Activated CD4-positive, alpha-beta T cell treated with anti-CD3 and anti-CD28 coated beads for 36 hours (primary cell): ENCODE measurements around the gene SLCO1C1. TPM values are rescaled to one million over a fixed set of nuclear protein-coding genes. Genes with fewer than 3 reads are reported as not detected.
"Not testable (repeated sequence)": the region's sequence is repeated elsewhere in the genome, so short reads cannot be mapped to it uniquely, and the experiment has no call there.

Experiments
- ATAC-seq: fragments of 200-7000 bp; cut with Tn5 transposase; one replicate; pipeline ENCODE4 v1.10.0; 2021; ENCODE audit warnings: mild to moderate bottlenecking, moderate library complexity
- CTCF ChIA-PET: fragments of 350-600 bp; sonication (Branson Sonifier 250); formaldehyde crosslinking; loops from one replicate; lab custom pipeline; 2021; ENCODE audit warnings: antibody characterized with exemption; lab: Charles Lee
- POLR2A ChIA-PET: fragments of 350-600 bp; sonication (Branson Sonifier 250); formaldehyde crosslinking; loops from one replicate; lab custom pipeline; 2021; ENCODE audit warnings: antibody characterized with exemption, inconsistent platforms; lab: Charles Lee
- DNase-seq: peaks from one replicate; pipeline ENCODE4 v3.0.0-alpha.2; 2020
- H3K27ac Mint-ChIP-seq: one replicate; pipeline ENCODE4 v1.8.0; 2021; ENCODE audit warnings: mixed read lengths
- H3K27me3 Mint-ChIP-seq: one replicate; pipeline ENCODE4 v1.8.0; 2021; ENCODE audit warnings: mixed read lengths
- H3K36me3 Mint-ChIP-seq: one replicate; pipeline ENCODE4 v1.8.0; 2021; ENCODE audit warnings: low read depth, mixed read lengths
- H3K4me1 Mint-ChIP-seq: one replicate; pipeline ENCODE4 v1.8.0; 2021; ENCODE audit warnings: mixed read lengths
- H3K4me3 Mint-ChIP-seq: one replicate; pipeline ENCODE4 v1.8.0; 2021; ENCODE audit warnings: mild to moderate bottlenecking, moderate library complexity, mixed read lengths
- H3K9me3 Mint-ChIP-seq: one replicate; pipeline ENCODE4 v1.8.0; 2021; ENCODE audit warnings: low read depth, mixed read lengths
- intact Hi-C, 2 experiments: fragments of 100-400 bp; cut with DNase I in 1 of 2; cut with micrococcal nuclease in 1 of 2; formaldehyde crosslinking; loops; one replicate each; pipeline versions ENCODE4 v1.14.2 to v1.15.1; 2022 to 2024; cut with DNase I, micrococcal nuclease
- total RNA-seq, 2 experiments: library from RNA; stranded (reverse); gene quantifications; one replicate each; pipeline ENCODE4 v1.2.3, GENCODE V29; 2021

SLCO1C1 gene
- total RNA-seq, 2 experiments from 2014 or later: not detected

GRCh38 chr12:20718294-20718693 lies 23.2 kb downstream of the SLCO1C1 start:
- DNase-seq: no peak
- intact Hi-C loops: no loop called here
- ChIA-PET CTCF (no interaction called here), POLR2A (no interaction called here)
- no peaks in the 10 kb centered on the region for H3K4me1 Mint-ChIP-seq
- no peaks in the 10 kb centered on the region for H3K9me3 Mint-ChIP-seq
- no peak overlapping the region for H3K4me3 Mint-ChIP-seq
- H3K36me3 Mint-ChIP-seq: no peaks in the 10 kb centered on the region
- no peak overlapping the region for H3K27ac Mint-ChIP-seq
- ATAC-seq: no peak
- no peaks in the 10 kb centered on the region for H3K27me3 Mint-ChIP-seq

- Mint-ChIP-seq H3K4me3 (no peak overlapping the region), H3K4me1 (no peaks in the 10 kb centered on the region), H3K27ac (no peak overlapping the region), H3K9me3 (no peaks in the 10 kb centered on the region), H3K27me3 (no peaks in the 10 kb centered on the region), H3K36me3 (no peaks in the 10 kb centered on the region)
- ChIA-PET CTCF (no interaction called here), POLR2A (no interaction called here)
- DNase-seq (no peak), ATAC-seq (no peak)
- intact Hi-C loops: no loop called here
These were observed 27.0 kb downstream of the SLCO1C1 start for GRCh38 chr12:20722142-20722541.

GRCh38 chr12:20731274-20731673 lies 36.1 kb downstream of the SLCO1C1 start:
- Mint-ChIP-seq H3K36me3 (no peaks in the 10 kb centered on the region), H3K9me3 (no peaks in the 10 kb centered on the region), H3K4me1 (no peaks in the 10 kb centered on the region), H3K4me3 (no peak overlapping the region), H3K27me3 (no peaks in the 10 kb centered on the region), H3K27ac (no peak overlapping the region)
- CTCF ChIA-PET: no interaction called here
- POLR2A ChIA-PET: no interaction called here
- ATAC-seq: no peak
- DNase-seq: no peak
- intact Hi-C loops: no loop called here

- ChIA-PET CTCF (no interaction called here), POLR2A (no interaction called here)
- no peaks in the 10 kb centered on the region for H3K4me1 Mint-ChIP-seq
- intact Hi-C loops: no loop called here
- H3K27ac Mint-ChIP-seq: no peak overlapping the region
- no peak for ATAC-seq
- no peak for DNase-seq
- H3K4me3 Mint-ChIP-seq: no peak overlapping the region
- no peaks in the 10 kb centered on the region for H3K9me3 Mint-ChIP-seq
- no peaks in the 10 kb centered on the region for H3K36me3 Mint-ChIP-seq
- no peaks in the 10 kb centered on the region for H3K27me3 Mint-ChIP-seq
These were observed 45.8 kb downstream of the SLCO1C1 start for GRCh38 chr12:20740972-20741371.

GRCh38 chr12:20748198-20748597 lies 53.1 kb downstream of the SLCO1C1 start:
- Mint-ChIP-seq H3K4me1 (no peaks in the 10 kb centered on the region), H3K9me3 (no peaks in the 10 kb centered on the region), H3K27ac (no peak overlapping the region), H3K36me3 (no peaks in the 10 kb centered on the region), H3K27me3 (no peaks in the 10 kb centered on the region), H3K4me3 (no peak overlapping the region)
- intact Hi-C loops: no loop called here
- DNase-seq (no peak), ATAC-seq (no peak)
- ChIA-PET CTCF (no interaction called here), POLR2A (no interaction called here)

- CTCF ChIA-PET: no interaction called here
- no peaks in the 10 kb centered on the region for H3K4me1 Mint-ChIP-seq
- H3K9me3 Mint-ChIP-seq: no peaks in the 10 kb centered on the region
- H3K27me3 Mint-ChIP-seq: no peaks in the 10 kb centered on the region
- ATAC-seq (no peak), DNase-seq (no peak)
- no peak overlapping the region for H3K27ac Mint-ChIP-seq
- intact Hi-C loops: no loop called here
- no peaks in the 10 kb centered on the region for H3K36me3 Mint-ChIP-seq
- H3K4me3 Mint-ChIP-seq: no peak overlapping the region
- POLR2A ChIA-PET: no interaction called here
These were observed 55.9 kb downstream of the SLCO1C1 start for GRCh38 chr12:20751046-20751445.

- Mint-ChIP-seq H3K27ac (no peak overlapping the region), H3K4me1 (no peaks in the 10 kb centered on the region), H3K9me3 (peaks cover 6% of the 10 kb centered on the region), H3K27me3 (no peaks in the 10 kb centered on the region), H3K36me3 (no peaks in the 10 kb centered on the region), H3K4me3 (no peak overlapping the region)
- ATAC-seq (no peak), DNase-seq (no peak)
- intact Hi-C loops: no loop called here
- ChIA-PET CTCF (no interaction called here), POLR2A (interaction anchor here (0.6 kb wide), 1 partner anchor 515 kb away, joined by 3 read pairs; no protein-coding TSS in a partner anchor)
These were observed 82.3 kb downstream of the SLCO1C1 start for GRCh38 chr12:20777420-20777819.

GRCh38 chr12:20778969-20779368 lies 83.8 kb downstream of the SLCO1C1 start:
- POLR2A ChIA-PET: no interaction called here

GRCh38 chr12:20779971-20780370 lies 84.8 kb downstream of the SLCO1C1 start:
- H3K4me3 Mint-ChIP-seq, intact Hi-C loops, H3K27ac Mint-ChIP-seq, H3K36me3 Mint-ChIP-seq, H3K4me1 Mint-ChIP-seq, POLR2A ChIA-PET, DNase-seq, H3K27me3 Mint-ChIP-seq, ATAC-seq, CTCF ChIA-PET: not testable (repeated sequence)
- H3K9me3 Mint-ChIP-seq: peaks cover 12% of the 10 kb centered on the region

More at GRCh38 chr12:20778969-20779368, 83.8 kb downstream of the SLCO1C1 start:
- Mint-ChIP-seq H3K27ac (no peak overlapping the region), H3K36me3 (no peaks in the 10 kb centered on the region), H3K4me1 (no peaks in the 10 kb centered on the region), H3K4me3 (no peak overlapping the region), H3K27me3 (no peaks in the 10 kb centered on the region), H3K9me3 (peaks cover 6% of the 10 kb centered on the region)
- DNase-seq (no peak), ATAC-seq (no peak)
- CTCF ChIA-PET: no interaction called here
- intact Hi-C loops: no loop called here

- H3K27ac Mint-ChIP-seq, intact Hi-C loops, ATAC-seq, H3K27me3 Mint-ChIP-seq, DNase-seq, H3K36me3 Mint-ChIP-seq, POLR2A ChIA-PET, H3K9me3 Mint-ChIP-seq, H3K4me1 Mint-ChIP-seq, H3K4me3 Mint-ChIP-seq, CTCF ChIA-PET: not testable (repeated sequence)
These were observed 88.7 kb downstream of the SLCO1C1 start for GRCh38 chr12:20783796-20784357.

- DNase-seq: no peak
- Mint-ChIP-seq H3K27me3 (no peaks in the 10 kb centered on the region), H3K4me3 (no peak overlapping the region), H3K4me1 (no peaks in the 10 kb centered on the region), H3K9me3 (peaks cover 1% of the 10 kb centered on the region), H3K36me3 (no peaks in the 10 kb centered on the region), H3K27ac (no peak overlapping the region)
- no peak for ATAC-seq
- POLR2A ChIA-PET: no interaction called here
- CTCF ChIA-PET: no interaction called here
- intact Hi-C loops: no loop called here
These were observed 97.8 kb downstream of the SLCO1C1 start for GRCh38 chr12:20792971-20793370.

GRCh38 chr12:20798554-20798953 lies 103.4 kb downstream of the SLCO1C1 start:
- ATAC-seq (no peak), DNase-seq (no peak)
- Mint-ChIP-seq H3K9me3 (peaks cover 1% of the 10 kb centered on the region), H3K27ac (no peak overlapping the region), H3K27me3 (no peaks in the 10 kb centered on the region), H3K4me3 (no peak overlapping the region), H3K36me3 (no peaks in the 10 kb centered on the region), H3K4me1 (no peaks in the 10 kb centered on the region)
- CTCF ChIA-PET: no interaction called here
- POLR2A ChIA-PET: no interaction called here
- intact Hi-C loops: no loop called here
